Measurements from ENCODE around the gene CH25H. TPM values are rescaled to one million over a fixed set of nuclear protein-coding genes. Genes with fewer than 3 reads are reported as not detected.
"Not testable (repeated sequence)": the region's sequence is repeated elsewhere in the genome, so short reads cannot be mapped to it uniquely, and the experiment has no call there.

CH25H gene
- total RNA-seq, 1 donor from 2014 or later = not detected

DNA sequence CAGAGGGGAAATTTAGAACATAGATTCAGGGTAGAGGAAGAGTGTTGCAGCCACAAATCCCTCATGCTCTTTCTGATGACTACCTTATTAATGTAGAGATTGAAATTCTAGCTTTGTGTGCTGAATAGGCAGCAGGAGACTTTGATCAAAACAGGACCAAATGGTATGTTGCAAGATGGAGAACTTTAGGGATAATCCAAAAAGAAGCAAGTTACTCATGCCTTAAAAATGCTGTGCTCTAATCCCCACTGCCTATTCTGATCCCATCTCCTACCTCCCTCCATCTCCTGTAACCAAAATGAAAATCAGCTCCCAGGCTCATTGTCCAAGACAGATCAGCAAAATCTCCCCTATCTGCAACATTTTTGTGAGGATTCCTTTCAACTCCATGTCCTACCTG, 31.3 kb downstream of the CH25H start:
- peaks cover 3% of the 10 kb centered on the region for H3K9me3 Mint-ChIP-seq (ENCODE audit: low read depth)
- peaks cover 10% of the 10 kb centered on the region for H3K27me3 Mint-ChIP-seq (ENCODE audit: low read depth)
- TF ChIP-seq, protein P1, sequence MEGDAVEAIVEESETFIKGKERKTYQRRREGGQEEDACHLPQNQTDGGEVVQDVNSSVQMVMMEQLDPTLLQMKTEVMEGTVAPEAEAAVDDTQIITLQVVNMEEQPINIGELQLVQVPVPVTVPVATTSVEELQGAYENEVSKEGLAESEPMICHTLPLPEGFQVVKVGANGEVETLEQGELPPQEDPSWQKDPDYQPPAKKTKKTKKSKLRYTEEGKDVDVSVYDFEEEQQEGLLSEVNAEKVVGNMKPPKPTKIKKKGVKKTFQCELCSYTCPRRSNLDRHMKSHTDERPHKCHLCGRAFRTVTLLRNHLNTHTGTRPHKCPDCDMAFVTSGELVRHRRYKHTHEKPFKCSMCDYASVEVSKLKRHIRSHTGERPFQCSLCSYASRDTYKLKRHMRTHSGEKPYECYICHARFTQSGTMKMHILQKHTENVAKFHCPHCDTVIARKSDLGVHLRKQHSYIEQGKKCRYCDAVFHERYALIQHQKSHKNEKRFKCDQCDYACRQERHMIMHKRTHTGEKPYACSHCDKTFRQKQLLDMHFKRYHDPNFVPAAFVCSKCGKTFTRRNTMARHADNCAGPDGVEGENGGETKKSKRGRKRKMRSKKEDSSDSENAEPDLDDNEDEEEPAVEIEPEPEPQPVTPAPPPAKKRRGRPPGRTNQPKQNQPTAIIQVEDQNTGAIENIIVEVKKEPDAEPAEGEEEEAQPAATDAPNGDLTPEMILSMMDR (IDR thresholded peaks at IDR 0.05) = no peak
- H3K4me1 Mint-ChIP-seq (ENCODE audit: low read depth) = peaks cover 3% of the 10 kb centered on the region
- no peak overlapping the region for H3K4me3 Mint-ChIP-seq (ENCODE audit: unreplicated experiment)
- DNase-seq (ENCODE audit: low spot score) = no peak
- H3K36me3 Mint-ChIP-seq (ENCODE audit: low read depth) = no peaks in the 10 kb centered on the region
- no peak overlapping the region for H3K27ac Mint-ChIP-seq (ENCODE audit: unreplicated experiment)

GRCh38 chr10:89173075-89173474, 34.0 kb downstream of the CH25H start:
- Mint-ChIP-seq H3K27ac (ENCODE audit: unreplicated experiment) (no peak overlapping the region), H3K4me3 (ENCODE audit: unreplicated experiment) (no peak overlapping the region), H3K36me3 (ENCODE audit: low read depth) (no peaks in the 10 kb centered on the region), H3K27me3 (ENCODE audit: low read depth) (peaks cover 22% of the 10 kb centered on the region), H3K4me1 (ENCODE audit: low read depth) (peaks cover 3% of the 10 kb centered on the region), H3K9me3 (ENCODE audit: low read depth) (no peaks in the 10 kb centered on the region)
- DNase-seq (ENCODE audit: low spot score) = no peak
- TF ChIP-seq, protein P1 (IDR thresholded peaks at IDR 0.05) = no peak

- Mint-ChIP-seq H3K9me3 (ENCODE audit: low read depth) (no peaks in the 10 kb centered on the region), H3K4me1 (ENCODE audit: low read depth) (peaks cover 3% of the 10 kb centered on the region), H3K36me3 (ENCODE audit: low read depth) (no peaks in the 10 kb centered on the region), H3K4me3 (ENCODE audit: unreplicated experiment) (no peak overlapping the region), H3K27ac (ENCODE audit: unreplicated experiment) (no peak overlapping the region), H3K27me3 (ENCODE audit: low read depth) (peaks cover 22% of the 10 kb centered on the region)
- no peak for DNase-seq (ENCODE audit: low spot score)
- TF ChIP-seq, protein P1 (IDR thresholded peaks at IDR 0.05) = no peak
These were observed 35.1 kb downstream of the CH25H start for GRCh38 chr10:89171996-89172395.

DNA sequence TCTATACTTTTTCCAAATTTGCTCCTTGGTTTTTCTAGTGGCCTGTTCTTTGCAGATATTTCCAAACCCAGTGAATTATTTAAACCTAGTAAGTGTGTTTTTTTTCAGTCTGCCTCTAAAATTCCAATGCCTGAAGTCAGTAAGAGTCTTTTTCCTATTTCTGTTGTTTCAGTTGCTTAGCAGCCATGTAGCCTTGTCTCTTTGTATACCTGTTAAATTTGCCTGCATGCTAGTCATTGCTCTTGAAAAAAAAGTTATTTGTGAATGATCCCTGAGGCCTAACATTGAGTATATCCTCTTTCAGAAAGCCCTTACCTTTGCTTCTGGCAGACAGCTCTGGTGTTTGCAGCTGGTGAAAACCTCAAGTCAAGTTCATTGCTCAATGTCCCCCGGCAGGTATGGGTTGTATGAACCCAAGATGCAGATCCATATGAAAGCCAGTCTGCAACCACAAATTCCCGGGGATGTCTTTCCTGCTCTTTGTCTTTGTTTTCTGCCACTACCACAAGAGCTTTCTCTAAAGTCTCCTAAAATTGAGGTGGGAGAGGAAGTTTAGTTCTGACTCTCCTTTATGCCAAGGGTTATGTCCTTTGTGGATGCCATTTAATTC, 35.7 kb downstream of the CH25H start:
- TF ChIP-seq, protein P1 (IDR thresholded peaks at IDR 0.05) = no peak
- Mint-ChIP-seq H3K36me3 (ENCODE audit: low read depth) (no peaks in the 10 kb centered on the region), H3K9me3 (ENCODE audit: low read depth) (no peaks in the 10 kb centered on the region), H3K4me3 (ENCODE audit: unreplicated experiment) (no peak overlapping the region), H3K27me3 (ENCODE audit: low read depth) (peaks cover 26% of the 10 kb centered on the region), H3K4me1 (ENCODE audit: low read depth) (peaks cover 3% of the 10 kb centered on the region), H3K27ac (ENCODE audit: unreplicated experiment) (no peak overlapping the region)
- DNase-seq (ENCODE audit: low spot score) = no peak

DNA sequence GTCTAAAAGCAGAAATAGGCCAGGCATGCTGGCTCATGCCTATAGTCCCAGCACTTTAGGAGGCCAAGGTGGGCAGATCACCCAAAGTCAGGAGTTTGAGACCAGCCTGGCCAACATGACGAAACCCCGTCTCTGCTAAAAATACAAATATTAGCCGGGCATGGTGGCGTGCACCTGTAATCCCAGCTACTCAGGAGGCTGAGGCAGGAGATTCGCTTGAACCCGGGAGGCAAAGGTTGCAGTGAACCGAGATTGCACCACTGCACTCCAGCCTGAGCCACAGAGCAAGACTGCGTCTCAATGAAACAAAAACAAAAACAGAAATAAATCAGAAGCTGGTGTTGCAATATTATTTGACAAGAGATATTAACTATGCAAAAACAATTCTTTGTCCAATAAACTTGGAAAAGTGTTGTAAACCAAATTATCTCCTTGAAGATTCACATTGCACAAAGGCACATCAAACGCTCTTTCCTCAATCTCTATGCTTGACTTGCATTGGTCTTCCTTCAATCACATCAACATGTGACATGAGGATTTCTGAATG, 38.7 kb downstream of the CH25H start:
- not testable (repeated sequence) for H3K36me3 Mint-ChIP-seq (ENCODE audit: low read depth); H3K27ac Mint-ChIP-seq (ENCODE audit: unreplicated experiment); H3K4me1 Mint-ChIP-seq (ENCODE audit: low read depth); H3K4me3 Mint-ChIP-seq (ENCODE audit: unreplicated experiment); DNase-seq (ENCODE audit: low spot score); H3K9me3 Mint-ChIP-seq (ENCODE audit: low read depth)
- H3K27me3 Mint-ChIP-seq (ENCODE audit: low read depth) = peaks cover 46% of the 10 kb centered on the region

DNA sequence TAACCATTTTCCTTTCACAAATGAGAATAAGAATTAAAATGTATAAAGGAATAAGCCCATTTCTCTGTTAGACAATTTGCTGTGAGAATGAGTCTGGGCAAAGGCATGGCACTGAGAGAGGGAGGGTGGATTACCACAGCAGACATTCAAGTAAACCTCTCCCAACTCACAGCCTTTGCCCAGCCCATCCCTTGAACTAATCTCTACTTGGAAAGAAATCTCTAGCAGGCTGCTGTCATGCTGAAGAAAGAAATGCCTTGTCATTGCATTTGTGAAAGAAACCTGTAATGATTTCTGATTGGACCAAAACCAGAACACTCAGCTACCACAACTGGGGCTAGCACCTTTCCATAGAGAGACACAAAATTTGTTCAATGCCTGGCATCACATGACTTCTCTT, 39.2 kb downstream of the CH25H start:
- H3K36me3 Mint-ChIP-seq (ENCODE audit: low read depth) = no peaks in the 10 kb centered on the region

More for the DNA sequence above, 39.2 kb downstream of the CH25H start:
- DNase-seq (ENCODE audit: low spot score) = no peak
- peaks cover 3% of the 10 kb centered on the region for H3K4me1 Mint-ChIP-seq (ENCODE audit: low read depth)
- H3K4me3 Mint-ChIP-seq (ENCODE audit: unreplicated experiment) = no peak overlapping the region
- TF ChIP-seq, protein P1 (IDR thresholded peaks at IDR 0.05) = no peak
- peaks cover 45% of the 10 kb centered on the region for H3K27me3 Mint-ChIP-seq (ENCODE audit: low read depth)
- H3K27ac Mint-ChIP-seq (ENCODE audit: unreplicated experiment) = no peak overlapping the region
- H3K9me3 Mint-ChIP-seq (ENCODE audit: low read depth) = no peaks in the 10 kb centered on the region
